Left colon (tissue), 2 donors: ENCODE results near the gene OXGR1. TPM values are rescaled to one million over a fixed set of nuclear protein-coding genes. Genes with fewer than 3 reads are reported as not detected.
"Not testable (repeated sequence)": the region's sequence is repeated elsewhere in the genome, so short reads cannot be mapped to it uniquely, and the experiment has no call there.

Source experiments
- ATAC-seq: fragments of 200-7000 bp; cut with Tn5 transposase; one replicate; pipeline ENCODE4 v1.9.1; 2020; ENCODE audit warnings: mild to moderate bottlenecking, moderate library complexity
- DNase-seq, 2 donors: peaks; one replicate each; pipeline ENCODE4 v3.0.0-alpha.2; 2020
- intact Hi-C, 2 donors: fragments of 100-400 bp; cut with DNase I in 1 of 2; cut with micrococcal nuclease in 1 of 2; formaldehyde crosslinking; loops; one replicate each; pipeline versions ENCODE4 v1.11.2 to v1.14.0; 2022; cut with DNase I, micrococcal nuclease
- total RNA-seq, 2 donors: library from RNA; stranded (reverse); fragmentation: NEBNext Ultra II Directional; extraction: Animal tissue kit (Norgen Biotek cat#: 25700); gene quantifications; one replicate each; pipeline ENCODE4 v1.2.1, GENCODE V29; 2021
- donor health status: DM: no; HTN: no; CAD: no.
- donor health status: DM: yes; HTN: yes; CAD: no.

Gene OXGR1
- total RNA-seq, 2 donors from 2014 or later, result 2.0 to 2.3 TPM

DNA sequence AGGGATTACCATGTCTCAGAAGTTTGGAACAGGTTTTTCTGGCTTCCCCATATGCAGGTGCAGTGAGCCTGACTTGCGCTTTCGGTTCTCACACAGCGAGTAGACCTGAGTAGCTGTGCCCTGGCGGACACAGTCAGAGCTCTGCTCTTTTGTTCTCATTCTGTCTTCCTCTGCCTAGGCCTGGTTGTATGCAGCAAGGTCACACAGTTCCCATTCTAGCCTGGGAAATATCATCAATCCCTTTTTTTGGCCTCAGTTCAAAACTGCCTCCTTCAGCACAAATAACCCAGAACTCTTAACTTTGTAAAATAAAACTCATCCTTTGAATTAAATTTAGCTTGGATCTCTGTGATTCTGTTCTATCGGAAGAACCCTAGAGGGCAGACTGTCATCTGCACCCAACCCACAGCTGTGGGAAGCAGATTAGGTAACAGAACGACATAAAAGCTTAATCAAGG, 10.2 kb downstream of the OXGR1 start:
- DNase-seq (peak; percentile 51 to 80), ATAC-seq (peak; percentile 100)
- intact Hi-C loops, result no loop called here

DNA sequence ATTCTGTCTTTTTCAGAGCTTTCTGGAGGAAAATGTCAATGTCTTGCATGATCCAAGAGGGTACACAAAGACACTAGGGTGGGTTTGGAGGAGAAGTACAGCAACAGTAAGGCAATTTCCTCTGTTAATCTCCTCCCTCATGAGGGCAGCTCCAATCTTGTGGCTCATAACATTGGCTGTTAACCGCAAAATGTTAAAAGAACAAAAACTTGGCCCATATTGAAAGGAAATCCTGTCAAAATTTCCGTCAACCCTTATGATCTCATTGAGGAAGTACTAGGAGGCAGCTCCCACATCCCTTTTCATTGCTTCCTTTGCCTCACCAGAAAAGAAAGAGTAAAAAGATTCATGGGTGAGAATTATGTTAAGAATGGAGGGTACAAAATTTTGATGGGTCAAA, 11.6 kb downstream of the OXGR1 start:
- intact Hi-C loops, result no loop called here
- ATAC-seq, result no peak
- DNase-seq, result no peak

DNA sequence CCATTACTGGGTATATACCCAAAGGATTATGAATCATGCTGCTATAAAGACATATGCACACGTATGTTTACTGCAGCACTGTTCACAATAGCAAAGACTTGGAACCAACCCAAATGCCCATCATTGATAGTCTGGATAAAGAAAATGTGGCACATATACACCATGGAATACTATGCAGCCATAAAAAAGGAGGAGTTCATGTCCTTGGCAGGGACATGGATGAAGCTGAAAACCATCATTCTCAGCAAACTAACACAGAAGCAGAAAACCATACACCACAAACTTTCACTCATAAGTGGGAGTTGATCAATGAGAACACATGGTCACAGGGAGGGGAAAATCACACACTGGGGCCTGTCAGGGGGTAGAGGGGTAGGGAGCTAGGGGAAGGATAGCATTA, 14.4 kb downstream of the OXGR1 start:
- intact Hi-C loops, DNase-seq, ATAC-seq: not testable (repeated sequence)

DNA sequence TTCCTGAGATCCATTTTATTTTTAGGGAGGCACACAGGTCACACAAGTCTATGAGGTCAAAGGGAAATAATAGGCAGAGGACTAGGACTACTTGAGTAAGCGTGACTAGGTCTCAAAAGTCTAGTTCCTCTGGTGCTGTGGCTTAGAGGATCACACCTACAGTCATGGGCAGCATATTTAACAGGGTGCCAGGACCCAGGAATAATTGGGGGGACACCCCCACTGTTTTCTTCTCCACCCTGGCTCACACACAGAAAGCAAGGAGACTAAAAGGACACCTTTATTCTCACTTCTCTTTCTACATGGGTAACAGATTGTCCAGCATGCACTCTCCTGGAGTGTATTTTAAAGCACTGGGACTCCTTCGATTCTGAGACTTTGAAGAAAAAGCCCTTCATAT, 26.2 kb downstream of the OXGR1 start:
- ATAC-seq (no peak), DNase-seq (no peak)
- intact Hi-C loops, result no loop called here

DNA sequence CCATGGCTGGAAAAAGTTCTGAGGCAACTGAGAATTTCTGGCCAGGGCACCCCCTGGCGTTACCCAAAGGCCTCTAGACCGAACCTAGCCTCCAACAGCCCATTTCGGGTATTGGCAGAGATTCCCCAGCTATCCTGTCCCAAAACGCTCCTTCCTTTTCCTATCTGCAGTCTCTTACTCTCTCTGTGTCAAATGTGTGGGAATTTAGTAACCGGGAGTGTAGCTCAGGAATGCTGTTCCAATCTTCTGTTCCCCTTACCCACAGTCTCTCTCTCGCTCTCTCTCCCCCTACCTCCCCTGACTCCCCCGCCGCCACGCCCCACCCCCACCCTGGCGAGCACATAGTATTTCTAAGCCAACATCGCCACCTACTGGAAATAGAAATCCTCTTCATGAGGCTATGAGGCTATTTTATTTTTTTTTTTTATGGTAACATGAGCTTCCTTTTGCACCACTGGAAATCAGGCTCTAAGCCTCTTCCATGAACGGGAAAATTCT, 27.0 kb downstream of the OXGR1 start:
- intact Hi-C loops, result no loop called here
- DNase-seq (no peak), ATAC-seq (no peak)

DNA sequence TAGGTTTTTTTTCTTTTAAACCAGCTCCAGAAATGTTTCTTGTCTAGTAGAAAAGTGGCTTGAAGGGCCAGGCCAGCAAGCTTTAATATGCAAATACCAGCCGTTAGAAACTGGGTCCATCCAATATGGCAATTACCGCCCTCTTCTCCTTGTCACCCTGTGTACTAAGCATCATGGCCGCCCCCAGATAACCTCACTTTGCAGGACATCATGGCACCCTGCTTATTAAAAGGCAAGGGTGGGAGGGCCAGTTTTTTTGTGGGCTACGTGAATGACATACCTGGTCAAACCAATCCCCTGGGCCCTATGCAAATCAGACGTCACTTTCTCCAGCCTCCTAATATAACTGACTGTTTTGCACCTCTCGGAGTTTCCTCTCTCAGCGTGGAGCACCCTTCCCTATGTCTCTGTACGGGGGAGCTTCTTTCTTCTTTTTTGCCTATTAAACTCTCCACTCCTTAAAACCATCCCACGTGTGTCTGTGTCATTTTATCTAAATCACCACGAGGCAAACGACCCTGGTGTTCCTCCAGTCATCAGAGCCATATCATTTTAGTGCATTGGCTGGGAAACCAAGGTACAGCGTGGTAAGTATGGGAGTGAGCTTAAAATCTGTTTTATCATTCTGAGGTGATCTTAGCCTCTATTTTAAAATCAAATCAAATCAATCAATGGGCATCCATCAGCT, 27.7 kb downstream of the OXGR1 start:
- no peak for ATAC-seq
- intact Hi-C loops, result no loop called here
- DNase-seq, result no peak

DNA sequence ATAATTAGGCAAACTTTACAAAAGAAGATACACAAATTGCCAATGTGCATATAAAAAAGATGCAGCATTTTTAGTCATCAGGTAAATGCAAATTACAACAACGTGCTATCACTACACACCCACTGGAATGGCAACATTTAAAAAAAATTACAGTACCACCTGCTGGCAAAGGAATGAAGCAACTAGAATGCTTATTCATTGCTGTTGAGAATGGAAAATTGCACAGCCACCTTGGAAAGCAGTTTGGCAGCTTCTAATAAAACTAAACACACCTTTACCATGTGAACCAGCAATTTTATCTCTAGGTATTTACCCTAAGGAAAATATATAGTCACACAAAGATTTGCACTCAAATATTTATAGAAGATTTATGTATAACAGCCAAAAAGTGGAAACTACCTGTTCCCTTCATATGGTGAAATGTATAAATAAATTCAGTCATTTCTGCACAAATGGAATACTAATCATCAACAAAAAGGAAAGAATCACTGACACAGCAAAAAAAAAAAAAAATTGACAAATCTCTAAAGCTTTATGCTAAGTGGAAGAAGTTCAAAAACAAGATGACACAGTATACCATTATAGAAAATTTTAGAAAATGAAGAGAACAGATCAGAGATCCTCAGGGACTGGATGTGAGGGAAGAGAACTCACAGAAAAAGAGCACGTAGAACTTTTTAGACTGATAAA, 30.3 kb downstream of the OXGR1 start:
- no peak for DNase-seq

DNA sequence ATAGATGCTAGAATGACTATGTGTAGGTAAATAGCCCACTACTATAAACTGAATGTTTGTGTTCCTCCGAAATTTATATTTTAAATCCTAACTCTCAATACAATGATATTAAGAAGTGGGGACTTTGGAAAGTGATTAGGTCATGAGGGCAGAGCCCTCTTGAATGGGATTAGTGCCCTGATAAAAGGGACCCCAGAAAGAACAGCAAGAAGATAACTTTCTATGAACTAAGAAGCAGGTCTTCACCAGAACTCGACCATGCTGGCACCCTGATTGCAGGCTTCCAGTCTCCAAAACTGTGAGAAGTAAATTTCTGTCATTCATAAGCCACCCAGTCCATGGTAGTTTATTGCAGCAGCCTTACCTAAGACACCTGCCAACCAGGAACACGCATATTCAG, 33.9 kb downstream of the OXGR1 start:
- ATAC-seq (no peak), DNase-seq (no peak)
- intact Hi-C loops, result no loop called here

More for the DNA sequence above, 30.3 kb downstream of the OXGR1 start:
- ATAC-seq, result peak; percentile 50
- intact Hi-C loops, result no loop called here

DNA sequence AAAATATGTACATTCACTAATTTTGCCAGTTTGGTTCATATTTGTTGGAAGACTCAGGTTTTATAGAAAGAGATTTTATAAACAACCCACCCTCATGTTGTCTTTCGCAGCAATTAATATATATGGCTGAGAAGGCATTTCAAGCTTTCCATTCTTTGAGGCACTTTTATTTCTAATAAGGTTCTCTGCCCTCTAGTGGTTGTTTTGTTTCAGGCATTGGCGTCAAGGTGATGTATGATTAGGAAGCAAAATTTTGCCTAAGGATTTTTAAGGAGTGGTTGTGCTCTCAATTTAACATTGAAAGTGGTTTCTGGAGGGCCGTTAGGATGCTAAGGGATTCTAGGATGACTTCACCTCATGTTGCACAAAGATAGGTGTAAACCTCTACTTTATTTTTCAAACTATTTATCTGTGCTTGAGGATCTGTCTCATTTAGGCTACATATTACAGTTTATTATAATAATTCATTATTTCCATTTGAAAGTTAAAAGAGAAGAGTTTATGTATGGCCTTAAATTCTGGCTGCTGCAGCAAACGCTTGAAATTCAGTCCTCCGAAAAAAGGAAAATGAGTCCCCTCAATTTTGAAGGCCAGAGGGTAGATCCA, 35.9 kb downstream of the OXGR1 start:
- intact Hi-C loops, result no loop called here

DNA sequence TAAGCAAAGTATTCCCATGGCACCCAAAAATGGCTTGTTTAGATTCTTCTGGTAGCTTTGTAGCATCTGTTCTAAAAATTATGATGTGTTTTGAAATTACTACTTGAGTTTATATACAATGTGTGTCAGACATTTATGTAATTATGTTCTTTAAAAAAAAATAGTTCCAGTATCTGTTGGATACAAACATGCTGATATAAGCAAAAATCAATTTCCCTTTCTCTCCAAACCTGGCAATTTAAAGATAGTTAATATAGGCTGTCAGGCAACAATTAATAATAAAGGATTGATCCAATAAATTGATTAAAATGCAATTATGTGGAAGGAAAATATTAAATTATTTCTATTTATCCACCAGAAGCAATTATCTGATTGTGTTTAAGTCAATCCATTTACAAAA, 41.7 kb downstream of the OXGR1 start:
- DNase-seq (no peak), ATAC-seq (no peak)
- intact Hi-C loops, result no loop called here

More for the DNA sequence above, 35.9 kb downstream of the OXGR1 start:
- no peak for DNase-seq
- ATAC-seq, result peak; percentile 41

DNA sequence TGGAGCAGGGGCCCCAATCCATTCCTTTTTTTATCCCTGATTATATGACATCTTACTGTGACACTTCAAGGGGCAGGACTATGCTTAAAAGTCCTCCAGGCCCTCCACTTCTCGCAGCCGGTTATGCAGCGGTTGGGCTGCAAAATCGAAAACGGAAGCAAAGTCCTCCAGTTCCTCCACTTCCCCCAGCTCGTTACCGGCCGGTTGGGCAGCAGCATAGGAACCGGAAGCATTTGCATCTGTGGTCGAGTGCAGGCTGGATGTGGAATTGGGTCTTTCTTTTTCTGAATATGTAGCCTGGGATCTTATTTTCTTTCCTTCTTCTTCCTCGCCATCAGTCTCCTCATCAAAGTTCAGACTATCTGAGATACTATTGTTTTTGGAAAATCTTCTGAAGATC, 46.1 kb downstream of the OXGR1 start:
- ATAC-seq, result no peak
- DNase-seq, result no peak
- intact Hi-C loops, result no loop called here

DNA sequence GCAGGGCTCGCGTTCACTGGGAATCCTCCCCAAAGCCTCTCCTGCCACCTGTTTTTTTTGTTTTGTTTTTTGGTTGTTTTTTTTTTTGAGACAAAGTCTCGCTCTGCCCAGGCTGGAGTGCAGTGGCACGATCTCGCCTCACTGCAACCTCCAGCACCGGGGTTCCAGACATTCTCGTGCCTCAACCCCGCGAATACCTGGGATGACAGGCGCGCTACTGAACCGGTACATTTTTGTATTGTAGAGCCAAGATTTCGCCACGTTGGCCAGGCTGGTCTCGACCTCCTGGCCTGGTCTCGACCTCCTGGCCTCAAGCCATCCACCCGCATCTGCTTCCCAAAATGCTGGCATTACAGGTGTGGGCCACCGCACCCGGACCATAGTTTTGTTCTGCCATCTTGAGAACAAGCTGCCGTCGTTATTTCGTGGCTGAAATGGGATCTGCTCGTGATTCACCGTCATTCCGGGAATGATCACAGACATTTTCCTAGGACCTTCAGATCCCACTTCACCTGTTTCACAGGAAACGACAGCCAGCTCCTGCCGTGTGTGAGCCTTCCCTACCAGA, 46.8 kb downstream of the OXGR1 start:
- intact Hi-C loops, result no loop called here
- DNase-seq (no peak), ATAC-seq (peak; percentile 28)

DNA sequence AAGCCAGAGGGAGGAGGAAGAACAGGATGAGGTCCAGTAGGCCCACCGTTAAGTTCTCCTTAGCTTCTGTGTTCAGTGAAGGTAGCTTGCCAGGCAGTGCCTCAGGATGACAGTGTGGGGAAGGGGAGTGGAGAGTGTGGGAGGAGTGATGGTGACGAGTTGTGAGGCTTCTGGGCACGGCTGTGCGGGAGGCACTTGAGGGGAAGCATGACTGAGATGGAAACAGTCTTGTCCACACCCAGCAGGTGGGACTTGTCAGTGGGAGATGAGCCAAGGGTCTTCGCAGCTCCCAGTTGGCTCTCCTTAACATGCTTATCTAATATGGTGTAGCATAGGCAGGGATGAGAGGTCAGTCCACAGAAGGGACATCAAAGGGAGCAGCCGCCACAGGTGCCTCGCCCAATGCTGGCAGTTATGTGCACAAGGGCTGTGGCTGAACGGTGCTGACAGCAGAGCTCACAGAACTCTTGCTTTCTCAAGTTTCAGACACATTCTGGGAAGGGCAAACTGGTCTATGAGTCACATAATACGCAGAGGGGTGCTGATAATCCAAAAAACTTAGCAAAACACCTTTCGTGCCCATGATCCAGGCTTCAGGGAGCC, 47.5 kb downstream of the OXGR1 start:
- intact Hi-C loops, result no loop called here
- DNase-seq (peak; percentile 46 to 55), ATAC-seq (peak; percentile 98)

DNA sequence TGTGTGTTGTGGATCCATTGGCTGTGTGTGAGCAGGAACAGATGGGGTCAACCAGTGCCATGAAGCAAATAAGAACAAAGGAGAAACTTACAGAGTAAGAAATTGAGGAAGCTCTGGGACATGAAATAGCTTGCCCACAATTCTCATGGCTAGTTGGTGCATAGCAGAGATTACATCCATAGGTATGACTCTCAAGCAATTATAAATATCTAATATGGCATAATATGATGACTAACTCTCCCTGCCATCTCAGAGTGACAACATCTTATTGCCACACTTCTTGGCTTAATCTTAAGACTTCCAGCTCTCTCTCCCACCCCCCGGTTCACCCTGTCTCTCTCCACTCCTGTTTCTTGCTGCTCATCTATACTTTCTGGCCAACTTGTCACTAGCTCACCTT, 53.3 kb downstream of the OXGR1 start:
- intact Hi-C loops, result no loop called here
- ATAC-seq (no peak), DNase-seq (no peak)

DNA sequence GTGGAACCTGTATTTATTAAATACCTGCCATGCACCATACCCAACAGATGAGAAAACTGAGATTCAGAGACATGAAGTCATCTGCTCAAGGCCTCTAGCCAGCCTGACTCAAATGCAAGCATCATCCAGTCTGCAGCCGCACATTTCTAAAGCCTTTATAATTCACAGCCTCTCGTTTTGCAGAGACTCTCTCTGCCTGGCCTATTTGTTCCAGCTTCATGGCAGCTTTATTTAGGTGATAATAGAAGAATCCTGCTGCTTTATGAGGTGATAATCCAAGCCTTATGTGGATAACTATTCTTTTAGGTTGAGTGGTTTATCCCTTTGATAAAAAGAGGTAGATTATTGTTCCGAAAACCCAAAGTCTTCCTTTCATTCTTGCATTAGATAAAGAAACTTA, 58.4 kb downstream of the OXGR1 start:
- DNase-seq, result no peak
- no peak for ATAC-seq
- intact Hi-C loops, result no loop called here
